OCI-LY3 (cell line): Measurements from ENCODE around the gene ARSI.

Source experiments
- H2AFZ ChIP-seq: fragments of 200-600, 300-600 bp; shearing (Covaris generic); 2 replicates; pipeline ENCODE4 v1.6.0; 2014; ENCODE audit warnings: antibody characterized with exemption, low read depth, low read length
- H3K27ac ChIP-seq: fragments of 200-600, 300-600 bp; sonication (generic); 2 replicates; pipeline ENCODE4 v1.5.1; 2014; ENCODE audit warnings: mild to moderate bottlenecking, low read length, moderate library complexity, mixed read lengths
- H3K27me3 ChIP-seq: fragments of 200-600, 300-600 bp; sonication (generic); 2 replicates; pipeline ENCODE4 v1.6.1; 2014; ENCODE audit warnings: low read depth, low read length, mixed read lengths
- H3K36me3 ChIP-seq: fragments of 200-600, 300-600 bp; sonication (generic); replicated peaks from 2 replicates; pipeline ENCODE3; 2014; ENCODE audit warnings: low read depth, low read length, mixed read lengths
- H3K4me1 ChIP-seq: fragments of 300-600, 200-600 bp; sonication (generic); 2 replicates; pipeline ENCODE4 v1.6.1; 2014; ENCODE audit warnings: low read length, mixed read lengths
- H3K4me2 ChIP-seq: fragments of 200-600, 300-600 bp; sonication (generic); 2 replicates; pipeline ENCODE4 v1.6.1; 2014; ENCODE audit warnings: low read length, mixed read lengths
- H3K4me3 ChIP-seq: fragments of 300-600, 200-600 bp; sonication (generic); 2 replicates; pipeline ENCODE4 v1.5.1; 2014; ENCODE audit warnings: antibody characterized with exemption, mild to moderate bottlenecking, low read length, moderate library complexity
- H3K79me2 ChIP-seq: fragments of 300-600, 200-600 bp; shearing (Covaris generic); 2 replicates; pipeline ENCODE4 v1.6.1; 2014; ENCODE audit warnings: mild to moderate bottlenecking, low read length, mixed read lengths
- H3K9ac ChIP-seq: fragments of 300-600, 200-600 bp; shearing (Covaris generic); 2 replicates; pipeline ENCODE4 v1.6.0; 2014; ENCODE audit warnings: mild to moderate bottlenecking, low read length, moderate library complexity
- H3K9me3 ChIP-seq: fragments of 200-600, 300-600 bp; shearing (Covaris generic); 2 replicates; pipeline ENCODE4 v1.6.1; 2014; ENCODE audit warnings: low read length, mixed read lengths; ENCODE audit not compliant: insufficient read depth
- H4K20me1 ChIP-seq: fragments of 200-600, 300-600 bp; sonication (generic); 2 replicates; pipeline ENCODE4 v1.6.1; 2016; ENCODE audit warnings: low read length, mixed read lengths; ENCODE audit not compliant: insufficient read depth
- CTCF ChIP-seq: fragments of 200-600, 300-600 bp; sonication (generic); IDR thresholded peaks from 2 replicates; pipeline ENCODE4 v1.5.1; 2014; ENCODE audit warnings: antibody characterized with exemption, low read length, low read depth
- EZH2phosphoT487 ChIP-seq: fragments of 200-600 bp; shearing (Covaris generic); IDR thresholded peaks from 2 replicates; pipeline ENCODE4 v1.6.1; 2018; ENCODE audit warnings: antibody characterized with exemption, mixed run types, low read depth

The ARSI gene

DNA sequence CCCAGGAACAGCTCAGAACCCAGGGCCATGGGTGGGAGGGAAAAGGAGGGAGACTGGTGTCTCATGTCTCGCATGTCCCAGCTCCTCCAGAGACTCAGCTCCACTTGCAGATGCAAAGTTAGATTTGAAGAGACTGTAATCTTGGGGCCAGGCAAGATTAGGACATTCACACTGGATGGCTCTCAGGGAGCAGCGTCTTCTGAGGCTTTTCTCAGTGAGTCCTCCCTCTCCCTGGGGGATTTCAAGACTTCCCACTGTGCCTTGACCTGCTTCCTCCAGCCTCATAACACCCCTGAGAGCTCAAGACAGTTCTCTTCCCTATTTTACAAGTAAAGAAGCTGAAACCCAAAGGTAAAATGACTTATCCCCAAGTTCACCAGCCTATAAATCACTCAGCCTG lies 44.3 kb upstream of the ARSI start:
- no peak for TF ChIP-seq CTCF
- TF ChIP-seq EZH2phosphoT487, result no peak
- H4K20me1 ChIP-seq, result no peaks in the 10 kb centered on the region
- no peaks in the 10 kb centered on the region for H3K27me3 ChIP-seq
- no peak overlapping the region for H3K4me3 ChIP-seq
- no peak overlapping the region for H3K4me2 ChIP-seq
- no peak overlapping the region for H3K9ac ChIP-seq
- peaks cover 3% of the 10 kb centered on the region; the same call in 1 of the 2 replicates for H3K4me1 ChIP-seq
- H3K27ac ChIP-seq, result no peak overlapping the region
- no peaks in the 10 kb centered on the region for H3K79me2 ChIP-seq
- H2AFZ ChIP-seq, result no peak overlapping the region
- H3K9me3 ChIP-seq, result no peaks in the 10 kb centered on the region
- no peaks in the 10 kb centered on the region for H3K36me3 ChIP-seq

GRCh38 chr5:150346592-150346991 lies 43.9 kb upstream of the ARSI start:
- H3K4me2 ChIP-seq, result no peak overlapping the region
- TF ChIP-seq EZH2phosphoT487 (no peak), CTCF (no peak)

GRCh38 chr5:150345716-150346115 lies 43.0 kb upstream of the ARSI start:
- Histone ChIP-seq H3K4me1 (peaks cover 1% of the 10 kb centered on the region; the same call in 1 of the 2 replicates), H3K27ac (no peak overlapping the region)
- TF ChIP-seq EZH2phosphoT487, result no peak
- TF ChIP-seq CTCF, result no peak

More at GRCh38 chr5:150346592-150346991, 43.9 kb upstream of the ARSI start:
- H3K9ac ChIP-seq, result no peak overlapping the region
- no peak overlapping the region for H3K4me3 ChIP-seq
- no peak overlapping the region for H2AFZ ChIP-seq
- H3K4me1 ChIP-seq, result peaks cover 3% of the 10 kb centered on the region; the same call in 1 of the 2 replicates
- H3K27ac ChIP-seq, result no peak overlapping the region
- no peaks in the 10 kb centered on the region for H3K9me3 ChIP-seq
- H3K27me3 ChIP-seq, result no peaks in the 10 kb centered on the region
- H3K36me3 ChIP-seq, result no peaks in the 10 kb centered on the region
- no peaks in the 10 kb centered on the region for H4K20me1 ChIP-seq
- H3K79me2 ChIP-seq, result no peaks in the 10 kb centered on the region

GRCh38 chr5:150343994-150344631 lies 41.4 kb upstream of the ARSI start:
- H3K79me2 ChIP-seq, result no peaks in the 10 kb centered on the region
- no peak overlapping the region for H2AFZ ChIP-seq
- no peaks in the 10 kb centered on the region for H3K27me3 ChIP-seq
- no peaks in the 10 kb centered on the region for H3K36me3 ChIP-seq
- no peaks in the 10 kb centered on the region for H3K4me1 ChIP-seq
- H4K20me1 ChIP-seq, result no peaks in the 10 kb centered on the region
- H3K4me3 ChIP-seq, result no peak overlapping the region
- H3K9me3 ChIP-seq, result no peaks in the 10 kb centered on the region
- no peak overlapping the region for H3K9ac ChIP-seq
- no peak overlapping the region for H3K27ac ChIP-seq
- H3K4me2 ChIP-seq, result no peak overlapping the region
- no peak for TF ChIP-seq EZH2phosphoT487
- TF ChIP-seq CTCF, result no peak

More at GRCh38 chr5:150345716-150346115, 43.0 kb upstream of the ARSI start:
- no peaks in the 10 kb centered on the region for H3K36me3 ChIP-seq
- no peak overlapping the region for H3K4me2 ChIP-seq
- H2AFZ ChIP-seq, result no peak overlapping the region
- H3K9me3 ChIP-seq, result no peaks in the 10 kb centered on the region
- no peaks in the 10 kb centered on the region for H3K27me3 ChIP-seq
- H3K9ac ChIP-seq, result no peak overlapping the region
- no peak overlapping the region for H3K4me3 ChIP-seq
- H4K20me1 ChIP-seq, result no peaks in the 10 kb centered on the region
- no peaks in the 10 kb centered on the region for H3K79me2 ChIP-seq
